Measurements from ENCODE around the gene DCTN1.

- TF ChIP-seq EZH2phosphoT487 (IDR thresholded peaks at IDR 0.05; ENCODE audit: borderline replicate concordance) (no peak), CTCF (conservative IDR thresholded peaks at IDR 0.05; ENCODE audit: low read length) (no peak)
Measured at GRCh38 chr2:74390606-74391005, 10.5 kb upstream of the DCTN1 start.

Data from Loucy (cell line).